SU-DHL-6 (cell line): ENCODE measurements around the gene SDC1.

Source experiments
- H2AFZ ChIP-seq: fragments of 200-600 bp; sonication (generic); 2 replicates; pipeline ENCODE4 v1.6.1; 2014; ENCODE audit warnings: low read depth, mild to moderate bottlenecking, moderate library complexity, mixed read lengths, antibody characterized with exemption, low read length; ENCODE audit not compliant: severe bottlenecking
- H3F3A ChIP-seq: fragments of 200-600 bp; shearing (Covaris generic); 2 replicates; pipeline ENCODE4 v1.6.0; 2016; ENCODE audit warnings: antibody characterized with exemption, mild to moderate bottlenecking; ENCODE audit not compliant: insufficient read depth
- H3K27ac ChIP-seq: fragments of 200-600 bp; sonication (generic); 2 replicates; pipeline ENCODE4 v1.5.1; 2016; ENCODE audit warnings: low read depth, mild to moderate bottlenecking, low read length, moderate library complexity, mixed read lengths
- H3K27me3 ChIP-seq: fragments of 200-600 bp; sonication (generic), shearing (Covaris generic); 2 replicates; pipeline ENCODE4 v1.6.0; 2014; ENCODE audit warnings: mild to moderate bottlenecking, low read length
- H3K36me3 ChIP-seq: fragments of 200-600 bp; sonication (generic); 2 replicates; pipeline ENCODE4 v1.6.1; 2014; ENCODE audit warnings: mild to moderate bottlenecking, low read length, mixed read lengths
- H3K4me2 ChIP-seq: fragments of 300-600, 200-600 bp; shearing (Covaris generic), sonication (generic); 2 replicates; pipeline ENCODE4 v1.6.0; 2014; ENCODE audit warnings: low read length, low read depth, mild to moderate bottlenecking; ENCODE audit not compliant: poor library complexity, severe bottlenecking
- H3K4me3 ChIP-seq: fragments of 200-600 bp; sonication (generic); 2 replicates; pipeline ENCODE4 v1.5.1; 2014; ENCODE audit warnings: antibody characterized with exemption, low read length, mild to moderate bottlenecking, mixed read lengths; ENCODE audit not compliant: insufficient read depth, poor library complexity, severe bottlenecking
- H3K79me2 ChIP-seq: fragments of 200-600 bp; sonication (generic); 2 replicates; pipeline ENCODE4 v1.6.1; 2014; ENCODE audit warnings: mild to moderate bottlenecking, low read length, moderate library complexity; ENCODE audit not compliant: insufficient read depth
- H3K9ac ChIP-seq: fragments of 200-600 bp; sonication (generic); 2 replicates; pipeline ENCODE4 v1.7.0; 2014; ENCODE audit warnings: mild to moderate bottlenecking, low read length
- H3K9me2 ChIP-seq: fragments of 200-600 bp; sonication (generic); replicated peaks from 2 replicates; pipeline ENCODE4 v1.6.1; 2014; ENCODE audit warnings: low read length; ENCODE audit not compliant: insufficient read depth
- H3K9me3 ChIP-seq: fragments of 200-600 bp; sonication (generic); 2 replicates; pipeline ENCODE4 v1.6.1; 2014; ENCODE audit warnings: low read length, mixed read lengths; ENCODE audit not compliant: insufficient read depth
- H4K20me1 ChIP-seq: fragments of 200-600 bp; sonication (generic); 2 replicates; pipeline ENCODE4 v1.6.1; 2014; ENCODE audit warnings: low read depth, mild to moderate bottlenecking, antibody characterized with exemption, low read length, moderate library complexity, mixed read lengths
- EZH2phosphoT487 ChIP-seq: fragments of 200-600 bp; sonication (generic), shearing (Covaris generic); conservative IDR thresholded peaks from 2 replicates; pipeline ENCODE4 v1.6.1; 2018; ENCODE audit warnings: mild to moderate bottlenecking, antibody characterized with exemption, low read length, moderate library complexity, mixed read lengths
- TF ChIP-seq, protein P1 (sequence below): fragments of 200-600 bp; sonication (generic); IDR thresholded peaks from one replicate; pipeline ENCODE4 v1.5.1; 2017; ENCODE audit warnings: antibody characterized with exemption, mild to moderate bottlenecking, low read length, moderate library complexity; ENCODE audit not compliant: insufficient read depth, poor library complexity, severe bottlenecking

The SDC1 gene

DNA sequence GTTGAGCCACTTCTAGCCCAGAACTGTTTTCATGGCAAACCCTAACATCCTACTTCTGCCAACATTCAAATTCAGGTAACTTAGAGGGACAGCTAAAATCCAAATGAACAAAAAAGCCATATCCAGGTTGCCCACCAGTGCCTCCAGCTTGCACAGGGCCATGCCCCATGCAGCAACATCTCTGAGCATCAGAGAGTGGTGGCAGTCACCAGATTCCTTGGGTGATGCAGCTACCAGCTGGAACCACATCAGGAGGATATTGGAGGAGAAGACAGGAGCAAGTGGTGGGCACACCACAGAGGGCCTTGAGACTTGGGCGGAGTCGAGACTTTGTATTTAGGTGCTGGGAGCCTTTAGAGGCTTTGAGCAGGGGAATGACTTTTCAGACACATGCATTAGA lies 50.5 kb downstream of the SDC1 start:
- Histone ChIP-seq H3K27me3 (no peaks in the 10 kb centered on the region), H3K9me3 (no peaks in the 10 kb centered on the region), H3K79me2 (no peaks in the 10 kb centered on the region), H3F3A (no peaks in the 10 kb centered on the region), H2AFZ (no peak overlapping the region), H3K4me2 (no peak overlapping the region), H3K4me3 (no peak overlapping the region), H3K9me2 (no peaks in the 10 kb centered on the region), H3K9ac (no peak overlapping the region), H3K36me3 (no peaks in the 10 kb centered on the region), H3K27ac (no peak overlapping the region), H4K20me1 (no peaks in the 10 kb centered on the region)
- TF ChIP-seq, protein P1, sequence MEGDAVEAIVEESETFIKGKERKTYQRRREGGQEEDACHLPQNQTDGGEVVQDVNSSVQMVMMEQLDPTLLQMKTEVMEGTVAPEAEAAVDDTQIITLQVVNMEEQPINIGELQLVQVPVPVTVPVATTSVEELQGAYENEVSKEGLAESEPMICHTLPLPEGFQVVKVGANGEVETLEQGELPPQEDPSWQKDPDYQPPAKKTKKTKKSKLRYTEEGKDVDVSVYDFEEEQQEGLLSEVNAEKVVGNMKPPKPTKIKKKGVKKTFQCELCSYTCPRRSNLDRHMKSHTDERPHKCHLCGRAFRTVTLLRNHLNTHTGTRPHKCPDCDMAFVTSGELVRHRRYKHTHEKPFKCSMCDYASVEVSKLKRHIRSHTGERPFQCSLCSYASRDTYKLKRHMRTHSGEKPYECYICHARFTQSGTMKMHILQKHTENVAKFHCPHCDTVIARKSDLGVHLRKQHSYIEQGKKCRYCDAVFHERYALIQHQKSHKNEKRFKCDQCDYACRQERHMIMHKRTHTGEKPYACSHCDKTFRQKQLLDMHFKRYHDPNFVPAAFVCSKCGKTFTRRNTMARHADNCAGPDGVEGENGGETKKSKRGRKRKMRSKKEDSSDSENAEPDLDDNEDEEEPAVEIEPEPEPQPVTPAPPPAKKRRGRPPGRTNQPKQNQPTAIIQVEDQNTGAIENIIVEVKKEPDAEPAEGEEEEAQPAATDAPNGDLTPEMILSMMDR, result no peak
- no peak for TF ChIP-seq EZH2phosphoT487

DNA sequence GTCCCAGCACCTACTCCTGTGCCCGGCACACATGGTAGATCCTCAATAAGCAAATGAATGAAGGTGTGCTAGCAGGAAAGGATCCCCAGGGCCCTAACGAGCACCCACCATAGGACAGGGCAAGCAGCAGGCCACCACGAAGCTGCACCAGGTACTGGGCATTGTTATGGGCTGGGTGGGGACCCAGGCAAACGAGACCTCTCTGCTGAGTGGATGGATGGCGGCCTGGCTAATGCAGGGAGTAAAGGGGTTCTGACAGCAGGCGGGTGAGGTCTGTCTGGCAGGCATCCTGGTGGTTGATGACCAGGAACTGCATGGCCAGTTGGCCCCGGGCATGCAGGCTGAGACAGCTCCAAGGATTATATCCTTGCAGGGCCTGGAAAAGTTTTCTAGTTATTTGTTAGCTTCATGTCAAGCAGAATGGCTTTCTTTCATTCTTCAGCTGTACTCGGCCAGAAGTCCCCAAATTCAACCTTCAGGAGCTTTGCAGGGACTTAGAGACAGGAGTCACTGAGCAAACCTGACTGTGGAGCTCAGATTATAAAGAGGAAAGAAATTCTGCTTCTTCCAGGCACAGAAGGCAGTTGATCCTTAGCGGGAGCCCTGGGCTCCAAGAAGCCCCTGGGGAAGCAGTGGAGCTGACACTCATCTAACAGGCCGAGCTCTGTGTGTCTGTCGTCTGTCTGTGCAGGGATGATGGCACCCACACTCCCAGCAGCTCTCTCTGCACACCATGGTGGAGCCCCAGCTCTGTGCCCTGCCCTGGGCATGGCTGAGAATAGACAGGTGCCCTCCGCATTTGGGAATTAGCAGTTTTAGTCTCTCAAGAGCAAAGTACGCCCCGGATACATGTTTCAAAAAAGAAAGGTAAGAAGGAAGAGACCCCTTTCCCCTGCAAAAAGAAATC lies 51.2 kb downstream of the SDC1 start:
- Histone ChIP-seq H3K9ac (no peak overlapping the region), H3K79me2 (no peaks in the 10 kb centered on the region), H3K9me2 (no peaks in the 10 kb centered on the region), H3K27me3 (no peaks in the 10 kb centered on the region), H4K20me1 (no peaks in the 10 kb centered on the region), H3K27ac (no peak overlapping the region), H3K4me2 (no peak overlapping the region), H3F3A (no peaks in the 10 kb centered on the region), H3K9me3 (no peaks in the 10 kb centered on the region), H3K36me3 (no peaks in the 10 kb centered on the region), H3K4me3 (no peak overlapping the region), H2AFZ (no peak overlapping the region)
- TF ChIP-seq, protein P1, result no peak
- no peak for TF ChIP-seq EZH2phosphoT487

DNA sequence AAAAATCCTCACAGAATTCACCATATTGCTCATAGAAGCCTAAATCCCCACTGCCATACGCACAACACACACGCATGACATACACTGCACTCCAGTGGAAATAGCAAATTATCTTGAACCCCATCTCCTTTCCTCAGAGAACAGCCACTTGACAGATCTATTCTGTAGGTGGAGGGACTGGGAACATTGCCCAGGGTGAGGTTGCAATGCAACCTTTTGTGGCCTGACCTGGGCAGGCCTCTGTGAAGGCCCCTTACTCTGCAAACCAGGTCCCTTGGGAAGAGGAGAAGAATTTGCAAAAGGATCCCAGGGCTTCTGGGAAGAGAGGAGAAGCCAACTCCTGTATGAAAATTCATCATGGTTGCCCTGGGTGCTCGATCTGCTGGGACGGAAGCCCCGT lies 51.9 kb downstream of the SDC1 start:
- no peak overlapping the region for H3K4me3 ChIP-seq
- H3K4me2 ChIP-seq, result no peak overlapping the region
- no peaks in the 10 kb centered on the region for H3K36me3 ChIP-seq
- H3K27ac ChIP-seq, result no peak overlapping the region
- no peaks in the 10 kb centered on the region for H3K9me2 ChIP-seq
- H2AFZ ChIP-seq, result no peak overlapping the region
- H3K27me3 ChIP-seq, result no peaks in the 10 kb centered on the region
- no peaks in the 10 kb centered on the region for H3K9me3 ChIP-seq
- H3K9ac ChIP-seq, result no peak overlapping the region
- H3F3A ChIP-seq, result no peaks in the 10 kb centered on the region
- no peaks in the 10 kb centered on the region for H3K79me2 ChIP-seq
- TF ChIP-seq, protein P1, result no peak
- no peak for TF ChIP-seq EZH2phosphoT487
- no peaks in the 10 kb centered on the region for H4K20me1 ChIP-seq
